Kidney (tissue), 14 donors: ENCODE data around the gene CD80. TPM values are rescaled to one million over a fixed set of nuclear protein-coding genes. Genes with fewer than 3 reads are reported as not detected.
"Not testable (repeated sequence)": the region's sequence is repeated elsewhere in the genome, so short reads cannot be mapped to it uniquely, and the experiment has no call there.

Experiments used
- DNase-seq, 5 donors: peaks; one replicate each; pipeline ENCODE4 v3.0.0-alpha.2; 2013 to 2020
- FAIRE-seq: peaks from 2 replicates; lab custom pipeline; 2012; peaks lifted over from hg19 to GRCh38; lab: Jason Lieb, UNC
- H3K27ac ChIP-seq, 2 donors: one replicate each; pipeline ENCODE4 v1.7.0; 2013; ENCODE audit warnings: low read depth in 2 of 2, low read length in 2 of 2, inconsistent platforms in 1 of 2
- H3K27me3 ChIP-seq: one replicate; pipeline ENCODE4 v1.7.1; 2013; ENCODE audit warnings: low read length, inconsistent platforms; ENCODE audit not compliant: control insufficient read depth, insufficient read depth
- H3K36me3 ChIP-seq, 3 donors: one replicate each; pipeline versions ENCODE4 v1.7.0 to v1.7.1; 2013; ENCODE audit warnings: low read length in 3 of 3, control low read depth in 1 of 3, inconsistent platforms in 1 of 3; ENCODE audit not compliant: insufficient read depth in 3 of 3, control insufficient read depth in 2 of 3
- H3K4me1 ChIP-seq, 3 donors: one replicate each; pipeline versions ENCODE4 v1.7.0 to v1.7.1; 2013; ENCODE audit warnings: low read length in 3 of 3, inconsistent platforms in 1 of 3, low read depth in 1 of 3; ENCODE audit not compliant: control insufficient read depth in 2 of 3, insufficient read depth in 2 of 3
- H3K4me3 ChIP-seq, 3 donors: one replicate each; pipeline versions ENCODE4 v1.7.0 to v1.8.1; 2013; ENCODE audit warnings: low read length in 3 of 3, control low read depth in 1 of 3, inconsistent platforms in 1 of 3
- H3K9ac ChIP-seq, 3 donors: one replicate each; pipeline versions ENCODE4 v1.7.0 to v1.7.1; 2013; ENCODE audit warnings: low read length in 3 of 3, control low read depth in 1 of 3, inconsistent platforms in 1 of 3
- H3K9me3 ChIP-seq, 3 donors: one replicate each; pipeline versions ENCODE4 v1.7.0 to v1.7.1; 2013; ENCODE audit warnings: low read length in 3 of 3, control low read depth in 1 of 3, inconsistent platforms in 1 of 3; ENCODE audit not compliant: control insufficient read depth in 2 of 3, insufficient read depth in 1 of 3
- CTCF ChIP-seq: IDR thresholded peaks from 3 replicates; pipeline ENCODE4 v1.5.1; 2012; ENCODE audit warnings: mild to moderate bottlenecking, moderate library complexity, borderline replicate concordance; ENCODE audit not compliant: insufficient read depth; ENCODE audit errors: extremely low read depth
- intact Hi-C: fragments of 100-400 bp; cut with DNase I; formaldehyde crosslinking; loops from one replicate; pipeline ENCODE4 v1.11.1; 2022
- polyA plus RNA-seq: library from polyadenylated mRNA; stranded (reverse); fragments of 350-450 nt; fragmentation: Illumina TruSeq; extraction: RNeasy Lipid Tissue Mini Kit (QIAGEN cat#74804); gene quantifications from one replicate; pipeline ENCODE4 v1.2.3, GENCODE V29; 2014; ENCODE audit warnings: low read depth, low replicate concordance; ENCODE audit not compliant: insufficient read depth
- total RNA-seq: library from RNA; stranded (reverse); fragmentation: NEBNext Ultra II Directional; extraction: Animal tissue kit (Norgen Biotek cat#: 25700); gene quantifications from one replicate; pipeline ENCODE4 v1.2.1, GENCODE V29; 2021
- donor health status: control.
- donor health status: control.
- donor health status: control.
- donor health status: control.
- donor health status: control.
- donor health status: DM: yes; HTN: yes; CAD: no.
- donor health status: Normal renal cell carcinoma (clear cell type).

CD80 gene
- total and polyA plus RNA-seq, 2 donors from 2014 or later: 1.2 TPM; not detected in 1

DNA sequence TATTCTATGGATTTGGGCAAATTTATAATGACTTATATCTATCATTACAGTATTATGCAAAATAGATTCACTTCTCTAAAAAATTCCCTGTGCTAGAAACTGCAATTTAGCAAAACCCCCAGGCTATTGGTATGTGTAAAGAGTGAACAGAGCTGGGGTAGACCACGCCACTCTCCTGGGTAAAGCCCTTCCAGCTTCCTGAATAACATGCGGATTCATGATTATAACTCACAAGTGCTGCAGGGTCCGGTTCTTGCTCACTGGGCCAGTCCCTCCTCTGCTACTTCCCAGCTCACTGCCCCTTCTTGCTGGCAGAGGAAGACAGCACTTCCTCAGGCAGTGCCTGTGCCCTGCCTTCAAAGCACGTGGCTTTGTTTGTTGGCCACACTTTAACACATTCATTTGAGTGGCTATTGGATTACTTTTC lies 4.1 kb downstream of the CD80 start:
- no peaks in the 10 kb centered on the region for H3K9me3 ChIP-seq
- FAIRE-seq: no peak
- intact Hi-C loops: no loop called here
- no peak overlapping the region for H3K9ac ChIP-seq
- H3K4me3 ChIP-seq: no peak overlapping the region
- no peak for DNase-seq
- no peaks in the 10 kb centered on the region for H3K4me1 ChIP-seq
- no peak for TF ChIP-seq CTCF
- no peaks in the 10 kb centered on the region for H3K36me3 ChIP-seq
- H3K27ac ChIP-seq: no peak overlapping the region
- H3K27me3 ChIP-seq: no peaks in the 10 kb centered on the region

DNA sequence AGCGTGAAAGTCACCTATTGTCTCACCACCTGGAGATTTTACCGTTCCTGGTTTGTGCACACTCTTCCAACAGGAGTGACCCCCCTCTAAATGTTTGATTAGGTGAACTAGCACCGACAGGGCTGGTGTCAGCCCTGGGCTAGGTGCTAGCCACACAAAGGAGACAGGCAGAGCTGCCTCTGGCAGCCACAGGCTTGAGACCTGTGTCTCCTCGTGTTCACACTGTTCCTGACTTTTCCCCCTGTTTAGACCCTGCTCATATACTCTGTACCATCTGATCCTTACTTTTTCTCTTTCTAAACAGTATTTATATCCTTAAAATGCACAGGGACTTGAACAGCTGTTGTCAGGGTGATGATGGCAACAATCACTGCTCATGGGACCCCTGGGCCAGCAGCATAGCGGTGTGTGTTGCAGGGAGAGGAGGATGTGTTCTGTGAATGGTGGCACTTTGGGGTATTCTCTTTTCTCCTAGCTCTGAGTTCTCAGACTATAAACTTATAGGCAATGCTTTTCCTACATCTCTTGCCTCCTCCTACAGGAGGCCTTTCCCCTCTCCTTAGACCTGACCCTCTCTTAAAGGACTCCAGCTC lies 5.5 kb downstream of the CD80 start:
- H3K36me3 ChIP-seq: no peaks in the 10 kb centered on the region
- H3K9ac ChIP-seq: no peak overlapping the region
- TF ChIP-seq CTCF: no peak
- no peak overlapping the region for H3K27ac ChIP-seq
- DNase-seq (no peak), FAIRE-seq (no peak)
- no peaks in the 10 kb centered on the region for H3K9me3 ChIP-seq
- no peaks in the 10 kb centered on the region for H3K27me3 ChIP-seq
- no peaks in the 10 kb centered on the region for H3K4me1 ChIP-seq
- intact Hi-C loops: no loop called here
- H3K4me3 ChIP-seq: no peak overlapping the region

DNA sequence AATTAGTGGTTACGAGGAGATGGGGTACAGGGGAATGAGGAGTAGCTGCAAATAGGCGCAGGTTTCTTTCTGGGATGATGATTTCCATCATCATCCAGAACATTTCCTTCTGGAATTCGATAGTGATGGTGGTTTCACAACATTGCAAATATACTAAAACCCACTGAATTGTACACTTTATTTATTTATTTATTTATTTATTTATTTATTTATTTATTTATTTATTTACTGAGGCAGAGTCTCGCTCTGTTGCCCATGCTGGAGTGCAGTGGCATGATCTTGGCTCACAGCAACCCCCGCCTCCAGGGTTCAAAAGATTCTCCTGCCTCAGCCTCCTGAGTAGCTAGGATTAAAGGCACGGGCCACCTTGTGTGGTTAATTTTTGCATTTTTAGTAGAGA lies 6.5 kb downstream of the CD80 start:
- intact Hi-C loops, H3K9ac ChIP-seq, H3K4me1 ChIP-seq, H3K4me3 ChIP-seq, H3K36me3 ChIP-seq, FAIRE-seq, DNase-seq, H3K9me3 ChIP-seq, H3K27me3 ChIP-seq, H3K27ac ChIP-seq: not testable (repeated sequence)

GRCh38 chr3:119551598-119551997 lies 7.8 kb downstream of the CD80 start:
- intact Hi-C loops: no loop called here

More at GRCh38 chr3:119551598-119551997, 7.8 kb downstream of the CD80 start:
- Histone ChIP-seq H3K4me3 (no peak overlapping the region), H3K9ac (no peak overlapping the region), H3K36me3 (no peaks in the 10 kb centered on the region), H3K27ac (no peak overlapping the region), H3K9me3 (no peaks in the 10 kb centered on the region), H3K4me1 (no peaks in the 10 kb centered on the region), H3K27me3 (no peaks in the 10 kb centered on the region)
- DNase-seq (no peak), FAIRE-seq (no peak)
- TF ChIP-seq CTCF: no peak
